Ovary (tissue), 9 donors: Measurements from ENCODE around the gene CORO1A. TPM values are rescaled to one million over a fixed set of nuclear protein-coding genes. Genes with fewer than 3 reads are reported as not detected.

Source experiments
- DNase-seq, 5 donors: peaks; one replicate each; pipeline ENCODE4 v3.0.0-alpha.2; 2019 to 2020
- H3K27ac ChIP-seq, 2 donors: fragments of 200-600 bp; one replicate each; pipeline versions ENCODE4 v1.5.1 to v1.8.0; 2019 to 2022
- H3K27me3 ChIP-seq: fragments of 200-600 bp; one replicate; pipeline ENCODE4 v1.8.0; 2022
- H3K36me3 ChIP-seq: fragments of 200-600 bp; sonication (generic); one replicate; pipeline ENCODE4 v1.5.1; 2019
- H3K4me1 ChIP-seq: one replicate; pipeline ENCODE4 v1.8.1; 2013; ENCODE audit warnings: mild to moderate bottlenecking, moderate library complexity; ENCODE audit not compliant: insufficient read depth
- H3K4me3 ChIP-seq: fragments of 200-600 bp; sonication (generic); one replicate; pipeline ENCODE4 v1.5.1; 2017
- H3K9me3 ChIP-seq, 2 donors: fragments of 200-600 bp in 1 of 2; sonication (generic) in 1 of 2; one replicate each; pipeline versions ENCODE4 v1.5.1 to v1.8.1; 2013 to 2019; ENCODE audit warnings: mild to moderate bottlenecking in 1 of 2, moderate library complexity in 1 of 2
- CTCF ChIP-seq, 3 donors: fragments of 450-650 bp in 2 of 3; fragments of 200-600 bp in 1 of 3; IDR thresholded peaks; one replicate each; pipeline versions ENCODE4 v1.5.1 to v1.8.0; 2016 to 2022; ENCODE audit warnings: antibody characterized with exemption in 3 of 3, mild to moderate bottlenecking in 1 of 3
- EP300 ChIP-seq: sonication (generic); formaldehyde crosslinking; IDR thresholded peaks from one replicate; pipeline ENCODE4 v1.6.1; 2017; ENCODE audit warnings: antibody characterized with exemption
- POLR2A ChIP-seq: fragments of 450-650 bp; IDR thresholded peaks from one replicate; pipeline ENCODE4 v1.6.1; 2017; ENCODE audit warnings: antibody characterized with exemption, mild to moderate bottlenecking, moderate library complexity
- WGBS, 3 donors: extraction: QIAGEN DNeasy Blood & Tissue Kit in 1 of 3; methylation state at CpG; one replicate each; pipeline versions ENCODE4 v1.1.5 to v1.1.7; 2013 to 2017; 5-methylcytosine and 5-hydroxymethylcytosine counted together
- intact Hi-C, 4 donors: fragments of 100-400 bp; cut with DNase I; formaldehyde crosslinking; loops; one replicate each; pipeline versions ENCODE4 v1.11.0 to v1.15.1; 2022 to 2023
- polyA plus RNA-seq, 2 donors: library from polyadenylated mRNA; stranded (reverse); fragments of 200-250 nt in 1 of 2; fragments of 350-450 nt in 1 of 2; fragmentation: Illumina TruSeq in 1 of 2; extraction: RNeasy Lipid Tissue Mini Kit (QIAGEN cat#74804) in 1 of 2; gene quantifications; one replicate each; pipeline ENCODE4 v1.2.3, GENCODE V29; 2013 to 2014
- total RNA-seq, 7 donors: library from RNA; depleted of rRNA in 2 of 7; stranded (reverse); fragments of >200 nt in 2 of 7; fragmentation: NEBNext Ultra II Directional in 3 of 7; extraction: Animal tissue kit (Norgen Biotek cat#: 25700) in 3 of 7; gene quantifications; one replicate each; pipeline versions ENCODE4 v1.1.0 to v1.2.4, GENCODE V29; 2016 to 2023
- donor health status: DM: no; HTN: no; CAD: no; lungs with moderate emphysema.
- donor health status: DM: no; HTN: no; CAD: no.
- donor health status: Bipolar disorder and iron deficiency.
- donor health status: DM: yes; HTN: yes; CAD: no.
- donor health status: DM: no; HTN: no; CAD: no.
- donor health status: DM: yes; HTN: yes; CAD: no.

Gene CORO1A
- total and polyA plus RNA-seq, 9 donors = 1.6 to 33.3 (median 12.2) TPM

- no peak for TF ChIP-seq POLR2A
- no peak for TF ChIP-seq EP300
- TF ChIP-seq CTCF (IDR thresholded peaks at IDR 0.05) = no peak
- no peak for DNase-seq
- 92 to 97% (median 96%) methylated on average over 2 of the region's 2 CpGs for WGBS, 3 donors
- no peaks in the 10 kb centered on the region for H3K9me3 ChIP-seq
- H3K27me3 ChIP-seq = no peaks in the 10 kb centered on the region
- no peaks in the 10 kb centered on the region for H3K36me3 ChIP-seq
- no peak overlapping the region for H3K27ac ChIP-seq
- H3K4me3 ChIP-seq = no peak overlapping the region
- H3K4me1 ChIP-seq = no peaks in the 10 kb centered on the region
- intact Hi-C loops = no loop called here
Observed at GRCh38 chr16:30141750-30142149, 41.7 kb upstream of the CORO1A start.

- 75 to 79% (median 79%) methylated on average over 13 of the region's 13 CpGs for WGBS, 3 donors
- no peaks in the 10 kb centered on the region for H3K9me3 ChIP-seq
- intact Hi-C loops = no loop called here
- no peaks in the 10 kb centered on the region for H3K27me3 ChIP-seq
- no peaks in the 10 kb centered on the region for H3K4me1 ChIP-seq
- no peak overlapping the region for H3K27ac ChIP-seq
- H3K36me3 ChIP-seq = no peaks in the 10 kb centered on the region
- H3K4me3 ChIP-seq = no peak overlapping the region
- TF ChIP-seq EP300 (no peak), CTCF (IDR thresholded peaks at IDR 0.05) (no peak), POLR2A (no peak)
- DNase-seq = no peak
Observed at GRCh38 chr16:30142672-30143346, 40.6 kb upstream of the CORO1A start.

GRCh38 chr16:30143347-30143702 lies 40.1 kb upstream of the CORO1A start:
- H3K4me1 ChIP-seq = no peaks in the 10 kb centered on the region
- WGBS, 3 donors = 50 to 69% (median 61%) methylated on average over 2 of the region's 2 CpGs
- no peaks in the 10 kb centered on the region for H3K27me3 ChIP-seq
- intact Hi-C loops = no loop called here
- TF ChIP-seq POLR2A (no peak), EP300 (no peak)
- no peak for DNase-seq
- no peak overlapping the region for H3K27ac ChIP-seq
- H3K9me3 ChIP-seq = no peaks in the 10 kb centered on the region
- H3K4me3 ChIP-seq = no peak overlapping the region
- H3K36me3 ChIP-seq = no peaks in the 10 kb centered on the region

GRCh38 chr16:30144017-30144416 lies 39.4 kb upstream of the CORO1A start:
- TF ChIP-seq POLR2A (no peak), EP300 (no peak), CTCF (IDR thresholded peaks at IDR 0.05) (no peak)
- H3K4me1 ChIP-seq = no peaks in the 10 kb centered on the region
- no peak overlapping the region for H3K27ac ChIP-seq
- no peaks in the 10 kb centered on the region for H3K9me3 ChIP-seq
- intact Hi-C loops = no loop called here
- DNase-seq = no peak
- H3K27me3 ChIP-seq = no peaks in the 10 kb centered on the region
- H3K36me3 ChIP-seq = no peaks in the 10 kb centered on the region
- H3K4me3 ChIP-seq = no peak overlapping the region

- Histone ChIP-seq H3K4me1 (no peaks in the 10 kb centered on the region), H3K9me3 (no peaks in the 10 kb centered on the region), H3K27ac (no peak overlapping the region), H3K27me3 (no peaks in the 10 kb centered on the region), H3K36me3 (no peaks in the 10 kb centered on the region), H3K4me3 (no peak overlapping the region)
- 42 to 52% (median 46%) methylated on average over 1 of the region's 1 CpG for WGBS, 3 donors
- no peak for TF ChIP-seq CTCF (IDR thresholded peaks at IDR 0.05)
- no peak for TF ChIP-seq POLR2A
- no peak for TF ChIP-seq EP300
- intact Hi-C loops = no loop called here
- DNase-seq = no peak
Observed at GRCh38 chr16:30144917-30145316, 38.5 kb upstream of the CORO1A start.
